Activated naive CD4-positive, alpha-beta T cell (primary cell): ENCODE results near the gene FAM53B.
"Not testable (repeated sequence)": the region's sequence is repeated elsewhere in the genome, so short reads cannot be mapped to it uniquely, and the experiment has no call there.

Source experiments
- DNase-seq, 4 experiments: peaks; one replicate each; lab custom pipeline; 2025; lab: John Stamatoyannopoulos, UW

The FAM53B gene

GRCh38 chr10:124744102-124745050, at the start of gene FAM53B:
Gene FAM53B (minus strand): TSS chr10:124744378. CDS start chr10:124706713, 37,665 bp downstream.
- DNase-seq, result peak; percentile 31 to 77 (median 54)

- DNase-seq, result no peak
These were observed 48.8 kb upstream of the FAM53B start for GRCh38 chr10:124792998-124793352.

GRCh38 chr10:124791547-124792348, 47.6 kb upstream of the FAM53B start, which contains the start of gene EEF1AKMT2:
Gene EEF1AKMT2 (minus strand): TSS chr10:124791887. CDS start chr10:124791833, 54 bp downstream.
- DNase-seq, result peak; percentile 37 to 75 (median 58)

GRCh38 chr10:124782900-124783299, 38.7 kb upstream of the FAM53B start:
- DNase-seq, result not testable (repeated sequence)

GRCh38 chr10:124768791-124769190, 24.6 kb upstream of the FAM53B start:
- no peak for DNase-seq

GRCh38 chr10:124765256-124765655, 21.1 kb upstream of the FAM53B start:
- DNase-seq, result no peak

GRCh38 chr10:124763267-124763666, 19.1 kb upstream of the FAM53B start:
- no peak for DNase-seq

GRCh38 chr10:124762281-124762680, 18.1 kb upstream of the FAM53B start:
- no peak for DNase-seq

GRCh38 chr10:124756156-124756903, 12.2 kb upstream of the FAM53B start:
- no peak for DNase-seq

GRCh38 chr10:124755581-124755980, 11.4 kb upstream of the FAM53B start:
- no peak for DNase-seq

- no peak for DNase-seq
These were observed 10.0 kb upstream of the FAM53B start for GRCh38 chr10:124754227-124754626.

- no peak for DNase-seq
These were observed 4.9 kb upstream of the FAM53B start for GRCh38 chr10:124748953-124749645.

- no peak for DNase-seq
These were observed 4.0 kb upstream of the FAM53B start for GRCh38 chr10:124748166-124748565.

- DNase-seq, result no peak
These were observed 3.6 kb upstream of the FAM53B start for GRCh38 chr10:124747745-124748144.

GRCh38 chr10:124746992-124747391, 2.8 kb upstream of the FAM53B start:
- no peak for DNase-seq

- DNase-seq, result not testable (repeated sequence)
These were observed 2.3 kb upstream of the FAM53B start for GRCh38 chr10:124746447-124746846.

GRCh38 chr10:124745673-124746072, 1.5 kb upstream of the FAM53B start:
- DNase-seq, result no peak

- no peak for DNase-seq
These were observed 1.1 kb upstream of the FAM53B start for GRCh38 chr10:124745252-124745651.

- DNase-seq, result no peak
These were observed 732 bp downstream of the FAM53B start for GRCh38 chr10:124743191-124744101.
